Measurements from ENCODE around the gene CCDC74B. TPM values are rescaled to one million over a fixed set of nuclear protein-coding genes. Genes with fewer than 3 reads are reported as not detected.
"Not testable (repeated sequence)": the region's sequence is repeated elsewhere in the genome, so short reads cannot be mapped to it uniquely, and the experiment has no call there.

Gene CCDC74B
- total RNA-seq, 1 experiment from 2014 or later = 1.2 TPM

- intact Hi-C loops (cut with micrococcal nuclease; ENCODE audit: unreplicated experiment) = no loop called here
Observed at GRCh38 chr2:130162968-130163367, 18.1 kb upstream of the CCDC74B start.

GRCh38 chr2:130162486-130162885 lies 17.6 kb upstream of the CCDC74B start:
- CTCF ChIA-PET; H3K4me1 ChIP-seq; H3K36me3 ChIP-seq (ENCODE audit: control insufficient read depth, insufficient read depth, low read length); H3K4me1 Mint-ChIP-seq (ENCODE audit: low read depth, unreplicated experiment); H3K27me3 Mint-ChIP-seq (ENCODE audit: insufficient read depth, unreplicated experiment); H3K27me3 ChIP-seq (replicated peaks; ENCODE audit: control insufficient read depth, insufficient read depth, low read length); POLR2A ChIA-PET; intact Hi-C loops (cut with micrococcal nuclease; ENCODE audit: unreplicated experiment); BruUV-seq (replicated peaks); H3K9me3 Mint-ChIP-seq (ENCODE audit: unreplicated experiment); H3K4me3 ChIP-seq (ENCODE audit: low read depth, low read length); DNase-seq; H3K27ac Mint-ChIP-seq (ENCODE audit: unreplicated experiment); H3K9me3 ChIP-seq; H3K4me3 Mint-ChIP-seq (ENCODE audit: unreplicated experiment): not testable (repeated sequence)
- peaks cover 84% of the 10 kb centered on the region for H3K36me3 Mint-ChIP-seq (ENCODE audit: insufficient read depth, unreplicated experiment)

More at GRCh38 chr2:130162968-130163367, 18.1 kb upstream of the CCDC74B start:
- H3K27ac Mint-ChIP-seq (ENCODE audit: unreplicated experiment) = no peak overlapping the region
- H3K9me3 Mint-ChIP-seq (ENCODE audit: unreplicated experiment) = no peaks in the 10 kb centered on the region
- no peak for TF ChIP-seq CTCF (IDR thresholded peaks at IDR 0.05; ENCODE audit: insufficient read depth in 1 of 2, low read depth in 1 of 2, low read length in 1 of 2, severe bottlenecking in 1 of 2, unreplicated experiment in 1 of 2)
- no peaks in the 10 kb centered on the region for H3K27me3 Mint-ChIP-seq (ENCODE audit: insufficient read depth, unreplicated experiment)
- Histone ChIP-seq H3K36me3 (ENCODE audit: control insufficient read depth, insufficient read depth, low read length) (peaks cover 2% of the 10 kb centered on the region), H3K27me3 (replicated peaks; ENCODE audit: control insufficient read depth, insufficient read depth, low read length) (no peaks in the 10 kb centered on the region), H3K4me3 (ENCODE audit: low read depth, low read length) (no peak overlapping the region), H3K4me1 (no peaks in the 10 kb centered on the region), H3K9me3 (no peaks in the 10 kb centered on the region)
- peaks cover 86% of the 10 kb centered on the region for H3K36me3 Mint-ChIP-seq (ENCODE audit: insufficient read depth, unreplicated experiment)
- CTCF ChIA-PET = no interaction called here
- DNase-seq = no peak
- POLR2A ChIA-PET = no interaction called here
- H3K4me3 Mint-ChIP-seq (ENCODE audit: unreplicated experiment) = no peak overlapping the region
- H3K4me1 Mint-ChIP-seq (ENCODE audit: low read depth, unreplicated experiment) = no peaks in the 10 kb centered on the region
- BruUV-seq (replicated peaks) = no TSS peak

- H3K27ac Mint-ChIP-seq (ENCODE audit: unreplicated experiment); H3K27me3 ChIP-seq (replicated peaks; ENCODE audit: control insufficient read depth, insufficient read depth, low read length); H3K9me3 Mint-ChIP-seq (ENCODE audit: unreplicated experiment); POLR2A ChIA-PET; H3K4me3 ChIP-seq (ENCODE audit: low read depth, low read length); H3K9me3 ChIP-seq; DNase-seq; CTCF ChIA-PET; H3K36me3 ChIP-seq (ENCODE audit: control insufficient read depth, insufficient read depth, low read length); BruUV-seq (replicated peaks); H3K4me3 Mint-ChIP-seq (ENCODE audit: unreplicated experiment); H3K4me1 ChIP-seq; H3K4me1 Mint-ChIP-seq (ENCODE audit: low read depth, unreplicated experiment); intact Hi-C loops (cut with micrococcal nuclease; ENCODE audit: unreplicated experiment); H3K27me3 Mint-ChIP-seq (ENCODE audit: insufficient read depth, unreplicated experiment): not testable (repeated sequence)
- H3K36me3 Mint-ChIP-seq (ENCODE audit: insufficient read depth, unreplicated experiment) = peaks cover 70% of the 10 kb centered on the region
Observed at GRCh38 chr2:130160838-130161705, 16.2 kb upstream of the CCDC74B start.

- no peak for TF ChIP-seq CTCF (IDR thresholded peaks at IDR 0.05; ENCODE audit: insufficient read depth in 1 of 2, low read depth in 1 of 2, low read length in 1 of 2, severe bottlenecking in 1 of 2, unreplicated experiment in 1 of 2)
- no peak overlapping the region for H3K27ac Mint-ChIP-seq (ENCODE audit: unreplicated experiment)
- CTCF ChIA-PET = no interaction called here
Observed at GRCh38 chr2:130160131-130160530, 15.2 kb upstream of the CCDC74B start.

GRCh38 chr2:130159376-130159775 lies 14.5 kb upstream of the CCDC74B start:
- H3K27me3 Mint-ChIP-seq (ENCODE audit: insufficient read depth, unreplicated experiment); H3K4me3 ChIP-seq (ENCODE audit: low read depth, low read length); CTCF ChIA-PET; POLR2A ChIA-PET; H3K4me1 ChIP-seq; H3K36me3 ChIP-seq (ENCODE audit: control insufficient read depth, insufficient read depth, low read length); H3K9me3 Mint-ChIP-seq (ENCODE audit: unreplicated experiment); H3K4me1 Mint-ChIP-seq (ENCODE audit: low read depth, unreplicated experiment); H3K27me3 ChIP-seq (replicated peaks; ENCODE audit: control insufficient read depth, insufficient read depth, low read length); intact Hi-C loops (cut with micrococcal nuclease; ENCODE audit: unreplicated experiment); DNase-seq; H3K4me3 Mint-ChIP-seq (ENCODE audit: unreplicated experiment); H3K27ac Mint-ChIP-seq (ENCODE audit: unreplicated experiment); BruUV-seq (replicated peaks); H3K9me3 ChIP-seq: not testable (repeated sequence)
- H3K36me3 Mint-ChIP-seq (ENCODE audit: insufficient read depth, unreplicated experiment) = peaks cover 65% of the 10 kb centered on the region

More at GRCh38 chr2:130160131-130160530, 15.2 kb upstream of the CCDC74B start:
- H3K27me3 ChIP-seq (replicated peaks; ENCODE audit: control insufficient read depth, insufficient read depth, low read length) = no peaks in the 10 kb centered on the region
- Mint-ChIP-seq H3K9me3 (ENCODE audit: unreplicated experiment) (no peaks in the 10 kb centered on the region), H3K36me3 (ENCODE audit: insufficient read depth, unreplicated experiment) (peaks cover 70% of the 10 kb centered on the region), H3K4me1 (ENCODE audit: low read depth, unreplicated experiment) (no peaks in the 10 kb centered on the region), H3K27me3 (ENCODE audit: insufficient read depth, unreplicated experiment) (no peaks in the 10 kb centered on the region), H3K4me3 (ENCODE audit: unreplicated experiment) (no peak overlapping the region)
- no TSS peak for BruUV-seq (replicated peaks)
- DNase-seq = no peak
- intact Hi-C loops (cut with micrococcal nuclease; ENCODE audit: unreplicated experiment) = no loop called here
- POLR2A ChIA-PET = no interaction called here
- H3K36me3 ChIP-seq (ENCODE audit: control insufficient read depth, insufficient read depth, low read length) = peaks cover 2% of the 10 kb centered on the region; the same call in 1 of the 2 replicates
- H3K4me3 ChIP-seq (ENCODE audit: low read depth, low read length) = no peak overlapping the region
- no peaks in the 10 kb centered on the region for H3K4me1 ChIP-seq
- H3K9me3 ChIP-seq = no peaks in the 10 kb centered on the region

All from Caco-2 (cell line).